ENCODE results near the gene ANXA8L1. TPM values are rescaled to one million over a fixed set of nuclear protein-coding genes. Genes with fewer than 3 reads are reported as not detected.
"Not testable (repeated sequence)": the region's sequence is repeated elsewhere in the genome, so short reads cannot be mapped to it uniquely, and the experiment has no call there.

The ANXA8L1 gene
- total RNA-seq, 1 donor from 2014 or later, result 39.0 TPM

DNA sequence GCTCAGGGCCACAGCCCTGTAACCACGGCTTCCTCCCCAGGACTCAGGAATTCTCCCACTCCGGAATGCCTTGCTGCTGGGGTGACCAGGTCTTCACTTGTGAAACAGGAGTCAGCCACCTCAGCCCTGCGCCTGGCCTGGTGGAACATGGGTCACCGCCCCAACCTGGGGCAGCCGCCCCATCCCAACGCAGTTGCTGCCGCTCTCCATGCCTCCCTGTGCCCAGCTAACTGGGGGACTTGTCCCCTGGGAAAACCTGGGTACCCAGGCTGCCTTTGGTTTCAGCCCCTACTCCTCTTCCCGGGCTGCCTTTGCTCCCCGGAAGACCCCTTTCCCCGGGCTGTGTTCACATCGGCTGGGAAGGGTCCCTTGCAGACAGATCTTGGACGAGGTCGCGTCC, 22.2 kb downstream of the ANXA8L1 start:
- DNase-seq (ENCODE audit: low spot score), result not testable (repeated sequence)

DNA sequence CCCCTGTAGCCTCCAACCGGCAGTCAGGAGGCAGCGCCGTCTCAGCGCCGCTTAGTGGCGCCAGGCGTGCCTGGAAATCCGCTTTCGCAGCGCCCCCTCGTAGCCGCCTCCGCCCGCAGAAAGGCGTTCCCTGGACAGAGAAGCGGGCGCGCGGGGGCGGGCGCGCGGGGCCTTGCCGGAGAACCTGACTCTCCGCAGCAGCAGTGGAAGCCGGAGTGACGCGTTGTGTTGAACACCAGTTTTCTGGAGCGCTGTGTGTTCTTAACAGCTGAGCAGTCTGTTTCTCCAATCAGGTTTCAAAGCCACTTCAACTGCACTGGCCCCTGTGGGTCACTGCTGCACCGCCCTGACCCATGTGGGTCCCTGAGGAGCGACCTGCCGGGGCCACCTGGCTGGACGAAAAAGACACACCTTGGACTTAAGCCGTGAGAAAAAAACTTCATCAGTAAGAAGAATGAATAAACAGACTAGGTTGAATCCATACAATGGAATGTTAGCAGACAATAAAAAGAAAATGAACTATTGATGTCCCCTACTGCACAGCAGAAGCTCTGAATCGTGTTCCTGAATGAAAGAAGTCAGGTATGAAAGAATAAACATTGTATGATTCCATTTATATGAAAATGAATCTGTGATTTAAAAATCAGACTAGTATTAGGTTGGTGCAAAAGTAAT, 22.8 kb downstream of the ANXA8L1 start:
- DNase-seq (ENCODE audit: low spot score), result peak; percentile 19

GRCh38 chr10:46409556-46409955, 34.0 kb downstream of the ANXA8L1 start:
- not testable (repeated sequence) for DNase-seq (ENCODE audit: low spot score)

DNA sequence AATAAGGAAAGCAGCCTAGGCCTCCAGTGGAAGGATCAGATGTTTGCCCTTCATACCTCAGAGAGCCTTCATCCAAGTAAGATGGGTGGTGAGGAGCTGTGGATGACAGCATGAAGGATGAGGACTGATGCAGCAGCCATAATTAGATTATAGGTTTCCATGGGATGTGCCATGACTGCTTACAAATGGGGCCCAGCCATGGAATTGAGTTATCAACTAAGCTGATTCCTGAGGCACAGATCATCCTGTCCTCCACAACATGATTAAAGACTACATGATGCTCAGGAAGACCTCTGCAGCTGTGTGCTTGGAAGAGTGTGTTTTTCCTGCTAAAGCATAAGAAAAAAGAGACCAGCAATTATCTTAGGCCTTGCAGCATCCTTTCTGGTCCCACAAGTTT, 35.5 kb downstream of the ANXA8L1 start:
- not testable (repeated sequence) for DNase-seq (ENCODE audit: low spot score)

- DNase-seq (ENCODE audit: low spot score), result not testable (repeated sequence)
Observed at GRCh38 chr10:46412665-46413064, 37.1 kb downstream of the ANXA8L1 start.

DNA sequence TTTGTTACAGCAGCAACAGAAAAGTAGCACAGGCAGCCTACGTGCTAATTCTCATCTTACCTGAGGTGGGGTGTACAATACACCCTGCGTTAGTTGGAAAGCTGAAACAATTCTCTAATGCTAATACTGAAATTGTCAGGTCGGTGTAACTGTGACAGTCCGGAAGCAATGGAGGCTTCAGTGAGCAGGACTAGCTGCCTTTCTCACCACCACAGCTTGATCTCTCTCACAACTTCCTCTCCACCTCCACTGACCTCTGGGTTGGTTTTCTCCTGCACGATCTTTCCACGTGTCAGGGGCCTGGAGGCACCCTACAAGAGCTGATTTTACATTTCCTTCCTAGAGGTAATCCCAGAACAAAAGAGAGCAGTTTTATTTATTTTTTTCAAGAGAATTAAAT, 39.7 kb downstream of the ANXA8L1 start:
- not testable (repeated sequence) for DNase-seq (ENCODE audit: low spot score)

- DNase-seq (ENCODE audit: low spot score), result not testable (repeated sequence)
Observed at GRCh38 chr10:46418283-46418682, 42.7 kb downstream of the ANXA8L1 start.

DNA sequence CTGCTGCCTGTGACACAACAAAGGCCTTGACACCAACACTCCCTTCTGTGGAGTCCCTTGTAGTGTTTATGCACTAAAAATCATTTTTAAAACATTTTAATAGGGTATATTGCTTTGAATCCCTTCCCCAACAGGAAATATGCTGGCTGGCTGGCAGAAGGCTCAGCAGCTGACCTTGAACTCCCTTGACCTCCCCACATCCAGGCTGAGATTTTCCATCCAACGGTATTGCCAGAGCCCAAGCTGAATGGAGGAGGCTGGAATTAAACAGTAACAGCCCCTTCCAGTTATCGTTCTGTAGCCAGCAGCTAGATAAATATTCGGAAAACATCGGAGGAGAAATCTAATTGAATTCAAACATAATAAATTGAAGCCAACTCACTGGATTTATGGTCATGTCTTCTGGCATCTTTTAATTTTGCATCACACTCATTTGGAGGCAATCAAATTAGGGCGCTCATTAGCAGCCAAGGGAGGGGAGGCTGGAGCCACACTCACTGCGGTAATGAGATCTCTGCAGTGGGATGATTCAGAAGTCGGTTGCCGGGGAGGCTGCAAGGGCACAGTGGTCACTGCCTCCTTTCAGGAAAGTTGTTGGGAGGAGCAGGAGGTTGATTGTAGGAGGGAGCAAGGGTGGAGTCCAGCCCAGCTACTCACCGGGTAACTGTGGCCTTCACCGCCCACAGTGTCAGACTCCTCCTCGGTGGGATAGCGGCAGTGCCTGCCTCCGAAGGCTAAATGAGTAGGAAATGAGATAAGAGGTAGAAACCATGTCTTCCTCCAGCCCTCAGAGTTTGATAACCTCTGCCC, 44.2 kb downstream of the ANXA8L1 start:
- not testable (repeated sequence) for DNase-seq (ENCODE audit: low spot score)

DNA sequence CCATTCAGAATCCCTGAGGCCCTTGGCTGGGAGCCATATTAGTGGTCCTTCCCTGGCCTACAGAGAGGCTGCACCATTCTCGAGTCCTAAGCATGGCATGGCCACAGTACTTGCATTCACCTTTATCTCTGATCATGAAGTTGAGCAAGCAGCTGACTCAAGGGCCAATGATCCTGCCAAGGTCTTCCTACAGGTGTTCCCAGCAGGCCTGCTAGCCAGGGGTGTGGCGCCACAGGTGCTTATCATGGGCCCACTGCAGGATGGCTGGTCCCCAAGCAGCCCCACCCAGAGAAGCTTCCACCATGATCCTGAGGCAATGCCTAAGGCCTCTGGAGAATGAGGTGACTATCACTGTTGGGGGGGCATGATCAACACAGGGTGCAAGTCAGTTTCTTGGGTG, 48.0 kb downstream of the ANXA8L1 start:
- DNase-seq (ENCODE audit: low spot score), result not testable (repeated sequence)

DNA sequence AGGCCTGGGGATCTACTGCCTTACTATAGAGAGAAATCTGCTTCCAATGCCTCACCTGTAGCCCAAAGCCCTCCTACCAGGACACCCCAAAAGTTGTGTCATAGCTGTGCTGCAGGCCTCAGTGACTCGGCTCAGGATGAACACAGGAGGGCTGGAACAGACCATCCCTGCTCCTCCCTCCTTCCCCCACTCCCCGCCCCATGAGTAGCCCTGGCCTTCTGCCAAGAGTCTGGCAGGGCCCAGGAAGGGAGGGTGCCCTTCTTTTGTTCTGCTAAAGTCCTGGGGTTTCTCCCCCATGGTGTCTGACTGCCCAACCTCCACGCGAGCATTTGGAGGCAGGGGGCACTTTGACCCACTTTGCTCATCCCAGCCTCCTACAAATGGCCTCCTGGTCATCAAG, 65.4 kb downstream of the ANXA8L1 start:
- DNase-seq (ENCODE audit: low spot score), result not testable (repeated sequence)

Other genes starting within 250 kb of the ANXA8L1 start
- 0.48 TPM for gene ANTXRL, start 88.8 kb upstream of the ANXA8L1 start, total RNA-seq (ENCODE audit: insufficient read depth, low replicate concordance)
- gene NPY4R, start 90.2 kb downstream of the ANXA8L1 start, total RNA-seq (ENCODE audit: insufficient read depth, low replicate concordance), result not detected
- gene GPRIN2, start 180.9 kb downstream of the ANXA8L1 start, total RNA-seq (ENCODE audit: insufficient read depth, low replicate concordance), result 9.6 TPM
- gene SYT15, start 203.4 kb downstream of the ANXA8L1 start, total RNA-seq (ENCODE audit: insufficient read depth, low replicate concordance), result 11.3 TPM